GM19238 (cell line): ENCODE measurements around the gene SELENOW.
"Not testable (repeated sequence)": the region's sequence is repeated elsewhere in the genome, so short reads cannot be mapped to it uniquely, and the experiment has no call there.

ENCODE experiments used
- DNase-seq: peaks from one replicate; pipeline ENCODE4 v3.0.0; 2011; ENCODE audit warnings: low spot score; ENCODE audit not compliant: insufficient read length

SELENOW gene

DNA sequence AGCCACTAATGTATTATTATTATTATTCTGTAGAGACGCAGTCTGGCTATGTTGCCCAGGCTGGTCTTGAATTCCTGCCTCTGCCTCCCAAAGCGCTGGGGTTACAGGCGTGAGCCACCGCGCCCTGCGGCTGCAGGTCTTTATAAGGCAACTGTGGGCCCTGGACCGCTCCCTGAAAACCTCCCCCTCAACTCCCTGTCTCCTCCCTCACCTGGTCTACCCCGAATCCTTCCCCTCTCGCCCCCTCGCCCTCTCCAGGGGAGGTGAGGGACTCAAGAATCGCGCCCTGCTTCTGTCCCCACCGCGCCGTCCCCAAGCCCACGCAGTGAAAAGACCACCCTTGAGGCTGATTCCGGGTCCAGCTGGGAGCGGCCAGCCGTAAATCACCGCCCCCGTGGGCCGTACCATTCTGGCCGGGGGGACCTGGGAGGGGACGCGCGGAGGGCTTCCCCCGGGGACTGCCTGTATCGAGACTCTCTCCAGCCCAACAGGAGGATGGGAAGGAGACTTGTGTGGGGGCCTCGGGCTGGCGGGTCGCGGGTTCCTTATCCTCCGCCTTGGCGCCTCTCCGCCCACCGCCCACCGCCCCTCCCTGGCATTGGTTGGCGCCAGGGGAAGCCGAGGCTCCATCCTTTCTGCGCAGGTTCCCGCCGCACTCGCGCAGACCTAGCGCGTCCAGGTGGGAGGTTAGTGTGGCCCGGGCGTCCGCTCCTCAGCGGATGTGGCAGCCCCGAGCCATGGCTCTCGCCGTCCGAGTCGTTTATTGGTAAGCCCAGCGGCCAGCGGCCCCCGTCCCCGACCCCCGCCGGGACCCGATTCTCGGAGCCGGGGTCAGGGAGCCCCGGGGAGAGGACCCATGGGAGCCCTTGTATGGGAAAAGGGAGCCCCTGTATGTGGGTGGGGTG lies at the start of gene SELENOW:
TSS of gene SELENOW (plus strand) at position 655 of the 905 bp plus-strand sequence. CDS start at position 738, 83 bp downstream.
- DNase-seq: peak; percentile 96

- DNase-seq: no peak
Observed at GRCh38 chr19:47729468-47729798, 49.1 kb upstream of the SELENOW start.

DNA sequence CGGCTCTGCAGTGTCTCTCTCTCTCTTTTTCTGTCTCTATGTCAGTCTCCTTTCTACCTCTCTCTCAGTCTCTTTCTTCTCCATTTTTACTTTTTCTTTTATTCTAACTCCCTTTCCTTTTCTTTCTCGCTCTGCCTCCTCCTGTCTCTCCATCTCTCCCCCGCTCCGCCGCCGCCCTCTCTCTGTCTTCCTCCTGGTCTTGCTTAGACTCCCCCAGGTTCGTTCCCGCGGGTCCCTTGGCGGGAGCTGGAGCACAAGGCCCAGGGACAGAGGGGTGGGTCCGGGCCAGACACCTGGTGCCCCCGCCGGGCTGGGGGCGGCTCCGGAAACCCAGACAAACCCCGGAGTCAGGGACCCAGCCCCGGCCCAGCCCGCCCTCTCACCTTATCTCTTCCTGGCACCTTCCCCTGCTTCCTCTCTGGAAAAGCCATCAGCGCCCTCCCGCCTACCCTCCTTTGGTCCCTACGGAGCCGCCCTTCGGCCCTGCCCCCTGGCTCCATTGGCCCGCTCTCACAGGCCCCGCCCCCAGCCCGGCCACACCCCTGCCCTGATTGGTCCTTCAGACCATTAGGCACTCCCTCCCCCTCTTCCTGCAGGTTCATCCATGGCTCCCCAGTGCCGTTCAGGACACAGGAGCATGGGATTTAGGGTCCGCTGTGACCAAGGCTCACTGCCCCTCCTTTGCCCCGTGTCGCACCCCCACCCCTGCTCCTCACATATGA lies 48.5 kb upstream of the SELENOW start:
- no peak for DNase-seq

- no peak for DNase-seq
Observed at GRCh38 chr19:47730521-47730889, 48.0 kb upstream of the SELENOW start.

GRCh38 chr19:47730910-47731309 lies 47.6 kb upstream of the SELENOW start:
- DNase-seq: no peak

DNA sequence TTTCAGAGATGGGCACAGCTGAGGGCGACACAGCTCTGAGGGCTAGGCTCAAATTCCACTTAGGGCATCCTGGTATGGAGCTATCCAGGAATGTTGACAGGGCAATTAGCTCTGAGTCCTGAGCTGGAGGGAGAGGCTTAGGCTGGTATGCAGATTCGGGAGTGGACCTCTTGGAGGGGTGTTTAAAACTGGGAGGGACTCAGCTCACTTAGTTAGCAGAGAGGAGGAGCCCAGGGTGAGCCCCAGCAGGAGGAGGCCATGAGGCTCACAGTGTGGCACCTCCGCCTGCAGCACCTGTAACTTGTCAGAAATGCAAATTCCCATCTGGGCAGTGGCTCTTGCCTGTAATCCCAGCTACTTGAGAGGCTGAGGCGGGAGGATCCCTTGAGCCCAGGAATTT lies 43.4 kb upstream of the SELENOW start:
- DNase-seq: no peak

- DNase-seq: no peak
Observed at GRCh38 chr19:47740866-47741519, 37.5 kb upstream of the SELENOW start.

GRCh38 chr19:47741544-47742140 lies 36.9 kb upstream of the SELENOW start:
- DNase-seq: no peak

DNA sequence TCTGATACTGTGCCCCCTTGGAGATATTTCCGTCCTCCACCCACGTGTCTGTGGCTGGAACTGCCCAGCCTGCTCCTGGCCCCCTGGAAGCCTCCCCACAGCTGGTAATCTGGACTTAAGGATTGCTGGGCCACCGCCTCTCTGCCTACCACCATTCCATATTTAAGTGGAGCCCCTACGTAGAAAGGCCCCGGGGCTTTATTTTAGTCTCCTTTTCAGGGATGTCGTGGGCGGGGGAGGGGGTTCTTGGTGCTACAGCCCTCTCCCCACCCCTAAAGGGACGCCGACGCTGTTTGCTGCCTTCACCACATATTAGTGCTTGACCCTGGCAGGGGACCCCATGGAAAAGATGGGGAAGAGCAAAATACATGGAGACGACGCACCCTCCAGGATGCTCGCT lies 35.9 kb upstream of the SELENOW start:
- DNase-seq: no peak

- DNase-seq: peak; percentile 96
Observed at GRCh38 chr19:47745010-47745901, 33.2 kb upstream of the SELENOW start, which contains the start of gene NOP53. NOP53 (plus strand) TSS chr19:47745546; CDS start chr19:47745560, 14 bp downstream.

DNA sequence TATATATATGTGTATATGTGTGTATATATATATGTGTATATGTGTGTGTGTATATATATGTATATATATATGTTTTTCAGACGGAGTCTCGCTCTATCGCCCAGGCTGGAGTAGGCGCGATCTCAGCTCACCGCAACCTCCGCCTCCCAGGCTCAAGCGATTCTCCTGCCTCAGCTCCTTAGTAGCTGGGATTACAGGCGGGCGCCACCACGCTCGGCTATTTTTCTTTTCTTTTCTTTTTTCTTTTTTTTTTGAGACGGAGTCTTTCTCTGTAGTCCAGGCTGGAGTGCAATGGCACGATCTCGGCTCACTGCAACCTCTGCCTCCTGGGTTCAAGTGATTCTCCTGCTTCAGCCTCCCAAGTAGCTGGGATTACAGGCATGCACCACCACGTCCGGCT lies 32.4 kb upstream of the SELENOW start:
- not testable (repeated sequence) for DNase-seq

DNA sequence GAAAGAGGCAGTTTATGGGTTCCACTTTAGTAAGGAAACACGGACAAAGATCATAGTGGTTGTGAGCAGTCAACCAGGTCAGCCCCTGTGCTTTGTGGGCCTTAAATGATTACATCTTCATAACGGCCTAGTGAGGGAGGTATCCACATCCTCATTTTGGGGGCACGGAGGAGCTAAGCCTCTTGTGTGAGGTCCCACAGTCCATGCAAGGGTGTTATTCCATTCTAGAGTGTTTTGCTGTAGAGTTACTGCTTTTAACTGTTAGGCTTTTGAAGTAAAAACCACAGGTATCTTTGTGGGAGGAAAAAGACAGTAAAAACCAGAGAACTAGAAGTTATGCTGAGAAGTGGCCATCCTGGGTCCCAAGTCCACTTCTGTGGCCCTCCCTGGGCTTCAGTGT lies 29.2 kb upstream of the SELENOW start:
- no peak for DNase-seq

- DNase-seq: no peak
Observed at GRCh38 chr19:47750752-47751151, 27.8 kb upstream of the SELENOW start.

DNA sequence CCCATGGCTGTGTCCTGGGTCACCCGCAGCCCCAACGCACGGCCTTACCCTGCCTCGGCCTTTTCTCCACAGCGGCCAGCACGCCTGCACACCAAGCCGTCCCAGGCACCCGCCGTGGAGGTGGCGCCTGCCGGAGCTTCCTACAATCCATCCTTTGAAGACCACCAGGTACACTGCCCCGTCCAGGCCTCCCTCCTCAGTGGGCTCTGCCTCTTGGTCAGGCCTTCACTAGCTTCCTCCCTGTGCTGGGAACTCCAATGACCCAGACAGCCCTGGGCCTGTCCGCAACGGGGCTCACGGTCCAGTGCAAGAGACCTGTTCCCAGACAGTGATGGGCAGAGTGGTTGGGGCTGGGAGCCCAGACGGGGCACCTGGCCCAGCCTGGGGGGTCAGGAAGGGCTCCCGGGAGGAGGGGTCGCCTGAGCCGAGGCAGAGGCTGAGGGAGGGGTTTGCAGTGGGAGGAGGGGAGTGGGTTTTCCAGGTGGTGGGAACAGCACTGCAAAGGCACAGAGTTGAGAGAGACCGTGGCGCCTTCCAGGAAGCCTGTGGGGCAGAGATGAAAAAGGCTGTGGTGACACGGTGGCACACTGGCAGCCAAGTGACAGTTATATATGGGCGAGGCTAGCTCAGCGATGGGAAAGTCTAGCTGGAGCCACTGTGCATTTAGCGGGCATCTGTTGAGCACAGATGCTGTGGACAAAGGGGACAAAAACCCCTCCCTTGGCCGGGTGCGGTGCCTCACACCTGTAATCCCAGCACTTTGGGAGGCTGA lies 25.9 kb upstream of the SELENOW start:
- no peak for DNase-seq

GRCh38 chr19:47754206-47755064 lies 24.1 kb upstream of the SELENOW start:
- no peak for DNase-seq

DNA sequence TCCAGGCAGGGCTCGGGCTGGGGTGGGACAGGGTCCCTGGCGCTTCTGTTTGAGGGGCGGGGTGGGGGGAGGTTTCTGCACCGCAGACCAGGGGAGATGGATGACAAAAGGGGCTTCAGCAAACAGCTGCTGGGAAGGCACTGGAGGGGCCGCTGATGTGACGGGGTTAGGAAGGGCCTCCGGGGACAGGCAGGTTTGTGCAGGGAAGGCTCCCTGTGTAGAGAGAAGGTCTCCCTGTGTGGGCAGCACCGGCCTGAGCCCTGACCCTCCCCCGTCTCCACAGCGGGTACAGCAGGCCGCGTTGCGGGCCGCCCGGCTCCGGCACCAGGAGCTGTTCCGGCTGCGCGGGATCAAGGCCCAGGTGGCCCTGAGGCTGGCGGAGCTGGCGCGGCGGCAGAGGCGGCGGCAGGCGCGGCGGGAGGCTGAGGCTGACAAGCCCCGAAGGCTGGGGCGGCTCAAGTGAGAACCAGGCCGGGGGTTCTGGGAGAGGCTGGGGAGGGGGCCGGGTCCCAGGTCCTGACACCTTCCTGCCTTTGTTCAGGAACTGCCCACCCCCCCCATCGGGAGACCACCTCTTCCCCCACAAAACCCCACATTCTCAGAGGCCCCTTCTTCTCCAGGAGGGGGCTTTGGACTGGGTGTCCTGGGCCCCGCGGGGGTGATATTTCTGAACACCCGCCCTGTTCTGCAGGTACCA lies 23.3 kb upstream of the SELENOW start:
- DNase-seq: no peak

DNA sequence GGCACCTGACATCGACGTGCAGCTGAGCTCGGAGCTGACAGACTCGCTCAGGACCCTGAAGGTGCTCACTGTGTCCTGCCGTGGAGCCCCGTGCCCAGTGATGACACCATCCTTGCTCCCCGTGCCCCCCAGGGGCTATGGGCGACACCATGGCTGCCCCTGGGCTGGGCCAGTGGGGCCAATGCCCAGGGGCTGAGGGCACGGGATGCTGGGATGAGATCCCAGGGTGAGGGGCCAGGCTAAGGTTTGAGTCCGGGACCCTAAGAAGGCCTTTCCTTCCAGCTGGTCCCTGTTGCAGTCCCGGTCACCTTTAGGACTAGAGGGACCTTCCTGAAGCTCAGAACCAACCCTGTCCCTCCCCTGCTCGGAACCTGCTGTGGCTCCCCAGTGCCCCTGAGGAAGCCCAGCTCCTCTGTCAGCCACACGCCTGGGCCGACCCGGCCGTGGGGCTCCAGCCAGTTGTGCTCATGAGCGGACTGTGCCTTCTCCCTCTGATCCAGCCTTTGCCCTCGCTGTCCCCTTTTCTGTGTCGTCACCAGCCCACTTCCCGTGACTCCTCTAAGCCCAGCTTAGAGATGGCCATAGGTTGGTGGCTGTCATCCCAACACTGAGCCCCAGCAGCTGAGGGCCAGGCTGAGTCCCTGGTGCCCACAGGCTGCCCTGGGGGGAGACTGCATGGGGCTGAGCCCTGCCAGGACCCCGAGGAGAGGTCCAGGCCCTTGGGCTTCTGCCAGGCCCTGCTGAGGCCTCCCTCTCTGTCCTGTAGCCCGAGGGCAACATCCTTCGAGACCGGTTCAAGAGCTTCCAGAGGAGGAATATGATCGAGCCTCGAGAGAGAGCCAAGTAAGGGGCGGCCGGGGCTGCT lies 22.5 kb upstream of the SELENOW start:
- no peak for DNase-seq

GRCh38 chr19:47756627-47756929 lies 21.9 kb upstream of the SELENOW start:
- no peak for DNase-seq
